Activated T-cell treated with anti-CD3 and anti-CD28 coated beads for 4 hours (primary cell): ENCODE measurements around the gene ZNF385B.

ENCODE experiments used
- DNase-seq: peaks from one replicate; pipeline ENCODE4 v3.0.0-alpha.2; 2020

Gene ZNF385B

GRCh38 chr2:179428649-179429048, 432.8 kb downstream of the ZNF385B start:
- DNase-seq = no peak

- DNase-seq = no peak
These were observed 434.3 kb downstream of the ZNF385B start for GRCh38 chr2:179427065-179427464.

- no peak for DNase-seq
These were observed 436.8 kb downstream of the ZNF385B start for GRCh38 chr2:179424571-179424970.

- DNase-seq = peak; percentile 7
These were observed 439.3 kb downstream of the ZNF385B start for GRCh38 chr2:179422037-179422643.

GRCh38 chr2:179417436-179417949, 443.9 kb downstream of the ZNF385B start:
- no peak for DNase-seq

- no peak for DNase-seq
These were observed 449.3 kb downstream of the ZNF385B start for GRCh38 chr2:179412112-179412511.

- peak; percentile 2 for DNase-seq
These were observed 450.7 kb downstream of the ZNF385B start for GRCh38 chr2:179410552-179411356.

GRCh38 chr2:179403624-179404023, 457.8 kb downstream of the ZNF385B start:
- DNase-seq = no peak

- DNase-seq = no peak
These were observed 467.9 kb downstream of the ZNF385B start for GRCh38 chr2:179393481-179393880.
